Measurements from ENCODE around the gene CFL1.

CFL1 gene

GRCh38 chr11:65887723-65888162 lies 29.8 kb upstream of the CFL1 start:
- no peak for DNase-seq (ENCODE audit: low spot score)

DNA sequence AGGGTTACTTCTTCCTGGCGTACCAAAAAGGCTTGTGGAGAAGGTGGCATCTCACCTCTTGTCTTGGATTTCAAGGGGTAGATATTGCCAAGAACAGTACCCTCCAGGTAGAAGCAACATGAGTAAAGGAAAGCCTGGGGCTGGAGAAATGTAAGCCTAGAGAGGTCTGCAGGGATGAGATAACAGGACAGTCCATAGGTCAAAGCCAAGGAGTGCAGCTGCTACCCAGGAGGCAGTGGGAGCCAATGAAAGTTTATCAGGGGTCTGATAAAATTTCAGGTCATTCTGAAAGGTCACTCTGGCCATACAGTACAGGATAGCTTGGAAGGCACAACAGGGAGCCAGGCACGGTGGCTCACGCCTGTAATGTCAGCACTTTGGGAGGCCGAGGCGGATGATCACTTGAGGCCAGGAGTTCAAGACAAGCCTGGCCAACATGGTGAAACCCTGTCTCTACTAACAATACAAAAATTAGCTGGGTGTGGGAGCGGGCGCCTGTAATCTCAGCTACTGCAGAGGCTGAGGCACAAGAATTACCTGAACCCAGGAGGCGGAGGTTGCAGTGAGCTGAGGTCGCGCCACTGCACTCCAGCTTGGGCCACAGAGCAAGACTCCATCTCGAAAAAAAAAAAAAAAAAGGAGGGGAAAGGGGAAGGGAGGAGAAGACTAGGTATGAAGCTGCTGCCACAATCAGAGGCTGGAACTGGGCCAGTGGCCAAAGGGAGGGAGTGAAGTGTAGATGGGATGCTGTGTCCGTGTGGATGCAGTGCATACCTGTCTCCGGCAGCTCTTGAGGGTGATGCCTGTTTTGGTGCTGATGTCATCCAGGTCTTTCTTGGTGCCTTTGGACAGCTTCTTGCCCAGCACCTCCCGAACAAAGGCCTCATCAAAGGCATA lies 29.1 kb upstream of the CFL1 start:
- no peak for DNase-seq (ENCODE audit: low spot score)

DNA sequence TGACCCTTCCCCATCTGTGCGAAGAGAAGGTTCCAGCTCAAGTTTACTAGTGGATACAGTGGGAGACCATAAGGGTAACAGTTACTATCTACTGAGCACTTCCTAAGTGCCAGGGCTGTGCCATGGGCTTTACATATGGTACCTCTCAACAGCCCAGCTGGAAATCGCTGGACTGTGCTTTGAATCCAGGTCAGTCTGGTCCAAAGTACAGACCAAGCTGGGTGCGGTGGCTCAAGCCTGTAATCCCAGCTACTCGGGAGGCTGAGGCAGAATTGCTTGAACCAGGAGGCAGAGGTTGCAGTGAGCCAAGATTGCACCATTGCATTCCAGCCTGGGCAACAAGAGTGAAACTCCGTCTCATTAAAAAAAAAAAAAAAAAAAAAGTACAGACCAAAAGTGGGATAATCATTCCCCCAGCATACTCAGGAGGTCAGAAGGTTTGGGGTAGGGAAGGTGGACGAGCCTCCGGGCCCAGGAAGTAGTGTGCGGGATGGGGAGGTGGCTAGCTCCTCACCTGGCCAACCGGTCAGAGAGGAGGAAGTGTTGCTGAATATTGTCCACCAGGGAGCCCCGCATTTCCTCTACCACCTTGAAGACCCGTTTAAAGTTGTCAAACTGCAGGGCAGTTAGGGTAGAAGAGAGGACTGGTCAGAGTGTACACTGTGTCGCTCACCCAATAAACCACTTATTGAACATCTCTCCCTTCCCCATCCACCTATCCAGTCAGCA lies 28.0 kb upstream of the CFL1 start:
- DNase-seq (ENCODE audit: low spot score) = no peak

DNA sequence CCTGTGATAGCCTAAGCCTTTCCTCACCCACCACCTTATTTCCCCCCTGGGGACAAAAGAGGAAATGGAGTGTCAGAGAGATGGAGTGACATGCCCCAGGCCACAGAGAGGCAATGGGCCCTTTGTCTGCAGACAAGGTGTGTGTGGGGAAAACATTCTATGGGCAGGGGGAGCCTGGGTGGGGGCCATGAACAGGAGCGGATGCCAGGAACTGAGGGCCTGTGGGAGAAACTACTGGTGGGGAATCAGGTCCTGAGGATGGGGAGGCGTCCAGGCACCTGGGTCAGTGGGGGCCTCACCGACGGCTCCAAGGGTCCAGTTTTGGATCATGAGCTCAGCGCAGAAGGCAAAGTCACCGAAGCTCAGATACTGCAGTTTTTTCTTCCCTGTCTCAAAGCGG lies 27.3 kb upstream of the CFL1 start:
- DNase-seq (ENCODE audit: low spot score) = no peak

DNA sequence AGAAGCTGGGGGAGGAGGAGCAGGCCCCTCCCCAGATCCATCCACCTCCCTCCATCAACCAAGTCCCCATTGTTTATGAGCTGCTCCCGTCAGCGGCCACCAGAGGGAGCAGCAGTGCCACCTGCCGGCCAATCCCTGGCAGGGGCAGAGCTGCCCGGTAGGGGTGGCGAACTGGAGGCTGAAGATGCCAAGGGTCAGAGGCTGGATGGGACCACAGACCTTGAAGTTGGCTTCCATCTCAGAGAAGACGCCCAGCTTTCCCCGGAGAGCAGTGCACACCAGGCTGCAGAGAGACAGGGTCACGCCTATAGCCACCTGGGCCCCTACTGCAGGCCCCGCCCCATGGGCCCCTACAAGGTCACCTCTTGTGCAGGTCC lies 26.7 kb upstream of the CFL1 start:
- DNase-seq (ENCODE audit: low spot score) = peak; percentile 84

GRCh38 chr11:65883786-65884715 lies 26.1 kb upstream of the CFL1 start:
- no peak for DNase-seq (ENCODE audit: low spot score)

DNA sequence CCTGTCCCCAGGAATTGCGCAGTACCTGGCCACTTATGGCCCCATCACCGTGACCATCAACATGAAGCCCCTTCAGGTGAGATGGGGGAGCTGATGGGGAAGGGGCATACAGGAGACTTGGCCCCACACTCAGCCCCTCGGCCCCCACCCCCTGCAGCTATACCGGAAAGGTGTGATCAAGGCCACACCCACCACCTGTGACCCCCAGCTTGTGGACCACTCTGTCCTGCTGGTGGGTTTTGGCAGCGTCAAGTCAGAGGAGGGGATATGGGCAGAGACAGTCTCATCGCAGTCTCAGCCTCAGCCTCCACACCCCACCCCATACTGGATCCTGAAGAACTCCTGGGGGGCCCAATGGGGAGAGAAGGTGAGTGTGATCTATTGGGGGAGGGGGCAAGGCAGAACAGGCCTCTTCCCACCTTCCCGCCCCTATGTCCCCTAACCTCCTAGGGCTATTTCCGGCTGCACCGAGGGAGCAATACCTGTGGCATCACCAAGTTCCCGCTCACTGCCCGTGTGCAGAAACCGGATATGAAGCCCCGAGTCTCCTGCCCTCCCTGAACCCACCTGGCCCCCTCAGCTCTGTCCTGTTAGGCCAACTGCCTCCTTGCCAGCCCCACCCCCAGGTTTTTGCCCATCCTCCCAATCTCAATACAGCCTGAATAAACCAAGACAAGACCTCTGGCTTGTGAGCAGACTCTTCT lies 25.2 kb upstream of the CFL1 start:
- no peak for DNase-seq (ENCODE audit: low spot score)

DNA sequence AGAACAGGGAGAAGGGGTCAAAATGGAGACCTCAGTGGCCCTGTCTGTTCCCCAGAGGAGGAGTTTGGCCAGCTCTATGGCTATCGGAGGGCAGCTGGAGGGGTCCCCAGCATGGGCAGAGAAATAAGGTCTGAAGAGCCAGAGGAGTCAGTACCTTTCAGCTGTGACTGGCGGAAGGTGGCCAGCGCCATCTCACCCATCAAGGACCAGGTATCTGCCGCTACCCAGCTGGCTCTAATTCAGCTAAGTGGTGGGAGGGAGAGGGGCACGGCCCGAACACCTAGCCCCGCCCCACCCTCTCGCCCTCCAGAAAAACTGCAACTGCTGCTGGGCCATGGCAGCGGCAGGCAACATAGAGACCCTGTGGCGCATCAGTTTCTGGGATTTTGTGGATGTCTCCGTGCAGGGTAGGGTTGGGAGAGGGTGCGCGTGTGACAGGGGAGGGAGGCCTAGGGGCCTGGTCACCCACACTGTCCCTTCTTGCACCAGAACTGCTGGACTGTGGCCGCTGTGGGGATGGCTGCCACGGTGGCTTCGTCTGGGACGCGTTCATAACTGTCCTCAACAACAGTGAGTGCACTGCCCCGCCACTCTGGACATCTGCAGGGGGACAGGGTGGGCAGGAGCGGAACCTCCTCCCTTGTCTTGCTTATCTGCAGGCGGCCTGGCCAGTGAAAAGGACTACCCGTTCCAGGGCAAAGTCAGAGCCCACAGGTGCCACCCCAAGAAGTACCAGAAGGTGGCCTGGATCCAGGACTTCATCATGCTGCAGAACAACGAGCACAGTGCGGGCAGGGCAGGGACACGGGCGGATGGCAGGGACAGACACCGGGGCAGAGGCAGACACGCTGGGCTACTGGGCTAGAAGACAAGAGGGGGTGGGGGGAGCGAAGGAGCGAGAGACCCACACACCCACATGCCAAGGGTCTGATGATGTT lies 24.4 kb upstream of the CFL1 start:
- no peak for DNase-seq (ENCODE audit: low spot score)

GRCh38 chr11:65880844-65881421 lies 23.0 kb upstream of the CFL1 start:
- DNase-seq (ENCODE audit: low spot score) = no peak

DNA sequence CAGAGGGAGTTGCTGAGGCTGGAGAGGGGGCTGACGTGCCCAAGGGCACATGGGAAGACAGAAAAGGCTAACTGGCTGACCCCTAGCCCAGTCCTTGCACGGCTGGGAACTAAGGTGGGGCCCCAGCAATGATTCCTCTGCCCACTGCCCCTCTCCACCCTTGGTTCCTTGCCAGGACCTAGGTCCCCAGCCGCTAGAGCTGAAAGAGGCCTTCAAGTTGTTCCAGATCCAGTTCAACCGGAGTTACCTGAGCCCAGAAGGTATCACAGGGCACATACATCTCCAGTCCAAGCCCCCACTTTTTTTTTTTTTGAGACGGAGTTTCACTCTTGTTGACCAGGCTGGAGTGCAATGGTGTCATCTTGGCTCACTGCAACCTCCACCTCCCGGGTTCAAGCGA lies 22.0 kb upstream of the CFL1 start:
- DNase-seq (ENCODE audit: low spot score) = no peak

GRCh38 chr11:65879617-65880016 lies 21.6 kb upstream of the CFL1 start, which contains the start of gene CTSW:
Gene CTSW (plus strand): TSS chr11:65879837. CDS start chr11:65879855, 18 bp downstream.
- no peak for DNase-seq (ENCODE audit: low spot score)

DNA sequence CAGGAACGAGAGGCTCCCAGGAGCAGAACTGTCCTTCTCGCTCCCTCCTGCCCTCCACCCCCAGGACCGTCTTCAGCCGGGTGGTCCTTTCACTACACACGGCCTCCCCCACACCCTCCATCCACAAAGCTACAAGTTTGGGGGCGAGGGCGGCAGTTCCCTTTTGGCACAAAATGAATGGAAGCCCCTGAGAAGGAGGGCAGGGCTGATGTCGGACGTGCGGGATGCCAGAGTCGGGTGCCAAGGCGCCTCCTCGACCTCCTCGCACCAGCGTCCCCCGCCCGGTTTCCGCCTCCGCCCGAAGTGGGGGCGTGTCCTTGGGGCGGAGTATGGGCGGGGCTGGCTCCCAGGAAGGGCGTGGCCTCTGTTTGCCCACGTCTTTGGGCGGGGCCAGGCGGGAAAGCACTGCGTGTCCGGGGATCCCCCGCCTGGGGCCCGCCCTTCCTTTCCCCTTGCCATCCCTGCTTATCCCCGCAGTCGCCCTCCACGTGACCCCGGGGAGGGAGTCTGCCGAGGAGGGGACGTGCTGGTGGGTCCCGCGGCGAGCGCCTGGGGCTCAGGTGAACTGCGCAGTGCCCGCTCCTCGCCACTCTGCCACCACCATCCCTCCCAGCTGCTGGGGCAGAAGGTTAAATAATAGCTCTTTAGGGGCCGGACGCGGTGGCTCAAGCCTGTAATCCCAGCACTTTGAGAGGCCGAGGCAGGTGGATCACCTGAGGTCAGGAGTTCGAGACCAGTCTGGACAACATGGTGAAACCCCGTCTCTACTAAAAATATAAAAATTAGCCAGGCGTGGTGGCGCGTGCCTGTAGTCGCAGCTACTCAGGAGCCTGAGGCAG lies 15.6 kb upstream of the CFL1 start:
- DNase-seq (ENCODE audit: low spot score) = peak; percentile 97

DNA sequence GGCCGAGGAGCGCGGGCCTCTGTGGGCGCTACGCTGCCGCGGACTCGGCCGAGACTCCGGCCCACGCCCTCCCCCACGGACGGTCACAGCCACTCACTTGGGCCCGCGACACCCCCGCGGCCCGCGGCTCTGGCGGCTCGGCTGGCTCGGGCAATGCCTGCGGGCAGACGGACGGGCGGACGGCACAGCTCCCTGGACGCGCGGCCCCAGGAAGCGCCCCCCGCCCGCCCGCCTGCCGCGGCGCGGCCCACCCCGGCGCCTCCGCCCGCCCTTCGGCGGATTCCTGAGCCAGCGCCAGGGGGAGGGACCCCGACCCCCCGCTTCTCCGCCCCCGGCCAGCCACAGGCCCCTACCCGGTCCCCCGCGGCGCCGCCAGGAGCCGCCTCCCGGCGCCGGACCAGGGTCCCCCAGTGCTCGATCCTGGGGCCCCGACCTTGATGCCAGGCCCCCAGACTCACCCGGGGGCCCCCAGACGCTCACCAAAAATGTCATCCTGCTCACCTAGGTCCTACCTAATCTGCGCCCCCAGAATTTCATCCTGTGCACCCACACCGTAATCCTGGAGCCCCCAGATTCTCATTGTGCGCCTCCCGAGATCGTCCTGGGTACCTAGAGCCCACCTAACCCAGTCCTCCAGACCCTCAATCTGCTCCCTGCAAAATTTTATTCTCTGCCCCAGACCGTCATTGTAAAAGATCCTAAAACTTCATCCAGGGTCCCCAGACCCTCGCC lies 14.8 kb upstream of the CFL1 start, which contains the start of gene EFEMP2:
Gene EFEMP2 (minus strand): TSS at position 215 of the 732 bp plus-strand sequence. CDS start 446 bp downstream, outside the sequence.
- no peak for DNase-seq (ENCODE audit: low spot score)

DNA sequence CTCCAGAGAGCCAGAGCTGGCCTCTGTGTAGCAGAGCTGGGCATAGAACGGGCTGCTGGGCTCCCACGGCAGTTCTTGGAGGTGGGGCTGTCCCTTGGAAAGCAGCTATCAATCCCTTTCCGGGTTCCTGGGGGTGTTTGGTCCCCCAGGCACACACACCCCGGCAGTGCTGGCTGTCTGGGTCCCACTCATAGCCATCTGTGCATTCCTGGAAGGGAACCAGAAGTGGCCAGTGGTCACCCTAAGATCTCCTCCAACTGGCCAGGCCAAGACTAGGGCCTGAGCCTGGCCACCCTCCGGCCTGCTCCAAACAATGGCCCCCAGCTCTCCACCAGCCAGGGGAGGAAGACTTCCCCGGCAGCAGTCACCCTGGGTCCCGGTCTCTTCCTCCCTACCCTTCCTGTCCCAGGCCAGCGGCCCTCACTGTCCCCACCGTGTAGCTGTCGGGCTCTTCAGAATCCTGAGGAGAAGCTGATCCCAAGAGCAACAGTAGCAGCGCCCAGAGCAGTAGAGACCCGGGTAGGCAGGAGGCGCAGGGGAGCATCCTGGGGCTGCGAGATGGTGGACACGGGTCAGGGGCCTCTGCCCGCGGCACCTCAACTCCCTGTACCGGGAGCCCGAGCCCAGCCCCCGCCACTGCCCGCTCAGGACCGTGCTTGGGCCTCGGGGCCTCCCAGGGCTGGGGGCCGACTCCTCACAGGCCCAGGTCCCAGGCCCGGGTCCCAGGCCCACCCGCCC lies 14.0 kb upstream of the CFL1 start:
- DNase-seq (ENCODE audit: low spot score) = peak; percentile 58

GRCh38 chr11:65870706-65871681 lies 13.0 kb upstream of the CFL1 start:
- DNase-seq (ENCODE audit: low spot score) = no peak

DNA sequence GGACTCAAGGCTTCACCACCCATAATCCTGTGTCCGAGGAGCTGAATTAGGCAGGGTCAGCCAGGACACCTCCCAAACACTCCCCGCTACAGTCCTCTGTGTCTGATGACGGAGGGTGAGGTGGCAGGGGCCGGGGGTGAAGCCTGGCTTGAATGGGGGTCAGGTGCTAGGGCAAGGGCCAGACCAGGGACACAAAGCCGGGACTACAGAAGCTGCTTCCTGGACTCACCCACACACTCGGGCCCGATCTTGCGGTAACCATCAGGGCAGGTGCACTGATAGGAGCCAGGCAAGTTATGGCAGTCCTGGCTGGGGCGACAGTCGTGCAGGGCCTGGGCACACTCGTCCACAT lies 12.3 kb upstream of the CFL1 start:
- DNase-seq (ENCODE audit: low spot score) = no peak

Measured in HuH-7 (cell line).